IPS-20b (cell line): Measurements from ENCODE around the gene TBC1D24.

Experiments used
- H3K27ac ChIP-seq: one replicate; pipeline ENCODE4 v1.5.1; 2013; ENCODE audit warnings: low read length
- H3K27me3 ChIP-seq: 2 replicates; pipeline ENCODE4 v1.6.1; 2013; ENCODE audit warnings: mild to moderate bottlenecking, low read length, inconsistent platforms; ENCODE audit not compliant: insufficient read depth
- H3K36me3 ChIP-seq: 2 replicates; pipeline ENCODE4 v1.6.1; 2013; ENCODE audit warnings: low read depth, mild to moderate bottlenecking, inconsistent platforms, low read length, moderate library complexity; ENCODE audit not compliant: insufficient read depth
- H3K4me1 ChIP-seq: 2 replicates; pipeline ENCODE4 v1.6.1; 2013; ENCODE audit warnings: mild to moderate bottlenecking, control low read depth, inconsistent platforms, low read length, moderate library complexity; ENCODE audit not compliant: insufficient read depth
- H3K4me3 ChIP-seq: 2 replicates; pipeline ENCODE4 v1.5.1; 2013; ENCODE audit warnings: mild to moderate bottlenecking, low read length, inconsistent platforms
- H3K9ac ChIP-seq: 2 replicates; pipeline ENCODE4 v1.6.1; 2013; ENCODE audit warnings: low read depth, mild to moderate bottlenecking, inconsistent platforms, low read length, moderate library complexity
- H3K9me3 ChIP-seq: 2 replicates; pipeline ENCODE4 v1.6.1; 2013; ENCODE audit warnings: mild to moderate bottlenecking, low read depth, low read length, inconsistent platforms; ENCODE audit not compliant: insufficient read depth

Gene TBC1D24

DNA sequence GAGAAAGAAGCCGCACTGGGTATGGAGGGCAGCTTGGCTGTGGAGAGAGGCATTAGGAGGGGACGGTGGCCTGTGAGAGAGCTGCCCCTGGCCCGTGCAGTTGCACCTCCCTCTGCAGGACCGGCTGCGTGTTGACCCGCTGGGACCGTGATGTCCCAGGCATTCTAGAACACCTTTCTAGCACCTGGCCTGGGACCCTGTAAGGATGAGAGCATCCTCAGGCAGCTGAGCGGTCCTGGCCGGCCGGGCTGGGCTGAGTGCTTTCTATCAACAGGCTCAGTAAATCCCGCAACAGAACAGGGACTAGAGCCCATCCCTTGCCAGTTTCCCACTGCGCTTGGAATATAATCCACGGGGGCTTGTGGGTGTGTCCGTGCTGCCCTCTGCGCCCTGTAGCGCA, 14.7 kb downstream of the TBC1D24 start:
- Histone ChIP-seq H3K27me3 (no peaks in the 10 kb centered on the region), H3K27ac (no peak overlapping the region), H3K4me1 (no peaks in the 10 kb centered on the region), H3K36me3 (no peaks in the 10 kb centered on the region), H3K9ac (no peak overlapping the region), H3K4me3 (no peak overlapping the region), H3K9me3 (no peaks in the 10 kb centered on the region)

DNA sequence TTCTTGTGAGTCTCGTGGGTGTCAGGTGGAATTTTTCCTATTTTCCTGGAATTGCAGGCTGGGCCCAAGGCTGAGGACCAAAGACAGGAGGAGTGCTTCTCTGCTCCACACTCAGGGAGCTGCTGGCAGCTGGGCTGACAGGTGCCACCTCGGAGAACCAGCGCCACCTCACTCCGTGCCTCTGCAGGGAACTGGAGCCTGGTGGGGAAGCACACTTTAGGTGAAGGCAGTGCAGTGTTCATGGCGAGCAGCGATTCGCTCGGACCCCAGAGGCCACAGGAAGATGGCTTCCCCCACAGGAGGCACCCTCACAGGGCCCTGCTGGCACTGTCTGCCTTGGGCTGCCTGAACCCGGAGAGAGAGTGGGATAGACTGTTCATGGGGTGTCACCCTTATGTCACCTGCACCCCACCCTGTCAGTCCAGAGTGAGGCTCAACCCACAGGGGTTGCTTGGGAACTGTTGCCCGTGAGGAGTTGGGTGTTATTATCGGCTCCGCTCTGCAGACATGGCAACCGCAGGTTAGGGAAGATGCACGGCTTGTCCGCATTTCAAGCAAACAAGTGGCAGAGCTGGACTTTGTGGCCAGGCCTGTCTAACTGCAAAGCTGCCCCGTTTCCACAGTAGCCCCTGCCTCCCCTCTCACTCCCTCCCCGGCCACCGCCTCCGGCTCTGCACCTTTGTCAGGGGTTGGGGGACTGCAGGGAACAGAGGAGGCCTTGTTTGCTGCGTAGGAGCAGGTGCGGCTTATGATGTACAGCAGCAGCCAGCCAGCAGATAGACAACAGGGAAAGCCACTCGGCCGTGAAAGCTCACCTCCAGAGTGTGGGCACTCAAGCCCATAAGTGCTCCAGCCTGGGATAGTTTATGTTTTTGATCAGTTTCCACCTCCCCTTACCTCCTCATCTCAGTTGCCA, 15.5 kb downstream of the TBC1D24 start:
- H3K4me3 ChIP-seq: no peak overlapping the region
- no peaks in the 10 kb centered on the region for H3K9me3 ChIP-seq
- H3K27me3 ChIP-seq: no peaks in the 10 kb centered on the region
- H3K9ac ChIP-seq: no peak overlapping the region
- no peaks in the 10 kb centered on the region for H3K36me3 ChIP-seq
- no peaks in the 10 kb centered on the region for H3K4me1 ChIP-seq
- no peak overlapping the region for H3K27ac ChIP-seq

DNA sequence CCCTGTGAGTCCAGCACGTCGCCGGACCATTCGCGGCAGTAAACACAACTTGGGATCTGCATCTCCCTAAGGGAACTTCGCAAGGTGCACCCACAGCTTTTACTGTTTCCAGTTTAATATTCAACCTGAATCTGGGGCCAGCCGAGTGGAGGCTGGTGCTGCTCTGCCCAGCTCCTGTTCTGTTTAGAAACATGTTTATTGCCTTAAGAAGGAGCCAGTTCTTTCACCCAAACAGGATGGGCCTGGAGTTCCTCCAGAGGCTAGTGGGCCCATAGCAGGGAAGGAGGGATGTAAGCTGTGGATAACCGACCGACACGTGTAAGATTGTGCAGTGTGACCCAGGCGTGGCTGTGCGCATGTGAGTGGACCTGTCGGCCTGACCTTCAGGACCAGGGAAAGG, 17.4 kb downstream of the TBC1D24 start:
- no peaks in the 10 kb centered on the region for H3K36me3 ChIP-seq
- no peaks in the 10 kb centered on the region for H3K4me1 ChIP-seq
- H3K27ac ChIP-seq: no peak overlapping the region
- H3K9me3 ChIP-seq: no peaks in the 10 kb centered on the region
- H3K4me3 ChIP-seq: no peak overlapping the region
- no peaks in the 10 kb centered on the region for H3K27me3 ChIP-seq
- H3K9ac ChIP-seq: no peak overlapping the region

DNA sequence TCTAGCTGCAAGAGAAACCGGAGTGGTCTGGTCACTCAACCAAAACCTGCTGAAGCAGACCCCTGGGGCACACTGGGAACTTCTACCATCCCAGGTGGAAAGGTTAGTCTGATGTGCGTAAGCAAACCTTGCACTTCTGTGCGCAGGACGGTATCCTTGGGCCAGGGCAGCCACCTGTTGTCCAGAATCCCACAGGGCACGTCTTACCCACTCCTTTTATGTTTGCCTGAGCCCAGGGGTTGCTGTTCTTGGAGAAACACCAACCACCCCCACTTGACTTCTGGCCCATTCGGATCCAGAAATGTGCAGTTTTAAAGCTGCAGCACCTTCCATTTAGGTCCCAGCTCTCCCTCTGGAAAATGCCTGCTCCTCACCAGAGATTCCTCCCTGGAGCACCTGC, 18.7 kb downstream of the TBC1D24 start:
- no peak overlapping the region for H3K27ac ChIP-seq
- no peaks in the 10 kb centered on the region for H3K9me3 ChIP-seq
- H3K36me3 ChIP-seq: 0 out of 2 replicates have a peak, but pooled peaks cover 6% of the 10 kb centered on the region
- no peak overlapping the region for H3K4me3 ChIP-seq
- no peaks in the 10 kb centered on the region for H3K4me1 ChIP-seq
- no peak overlapping the region for H3K9ac ChIP-seq
- H3K27me3 ChIP-seq: no peaks in the 10 kb centered on the region

DNA sequence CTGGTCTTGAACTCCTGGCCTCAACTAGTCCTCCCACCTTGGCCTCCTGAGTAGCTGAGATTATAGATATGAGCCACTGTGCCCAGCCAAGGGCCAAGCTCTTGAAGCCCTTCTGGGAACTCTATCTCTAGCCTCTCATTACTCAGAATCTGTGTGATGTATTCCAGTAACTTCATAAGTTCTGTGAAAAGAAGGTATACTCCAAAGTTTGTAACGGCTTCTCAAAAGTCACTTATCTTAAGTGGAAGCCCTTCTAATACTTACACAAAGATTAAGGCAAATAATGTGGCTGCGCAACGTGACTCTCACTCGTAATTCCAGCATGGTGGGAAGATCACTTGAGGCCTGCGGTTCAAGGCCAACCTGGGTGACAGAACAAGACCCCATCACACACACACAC, 19.7 kb downstream of the TBC1D24 start:
- H3K27me3 ChIP-seq: no peaks in the 10 kb centered on the region
- H3K4me3 ChIP-seq: no peak overlapping the region
- no peak overlapping the region for H3K9ac ChIP-seq
- H3K36me3 ChIP-seq: 0 out of 2 replicates have a peak, but pooled peaks cover 6% of the 10 kb centered on the region
- no peaks in the 10 kb centered on the region for H3K4me1 ChIP-seq
- no peak overlapping the region for H3K27ac ChIP-seq
- H3K9me3 ChIP-seq: no peaks in the 10 kb centered on the region

DNA sequence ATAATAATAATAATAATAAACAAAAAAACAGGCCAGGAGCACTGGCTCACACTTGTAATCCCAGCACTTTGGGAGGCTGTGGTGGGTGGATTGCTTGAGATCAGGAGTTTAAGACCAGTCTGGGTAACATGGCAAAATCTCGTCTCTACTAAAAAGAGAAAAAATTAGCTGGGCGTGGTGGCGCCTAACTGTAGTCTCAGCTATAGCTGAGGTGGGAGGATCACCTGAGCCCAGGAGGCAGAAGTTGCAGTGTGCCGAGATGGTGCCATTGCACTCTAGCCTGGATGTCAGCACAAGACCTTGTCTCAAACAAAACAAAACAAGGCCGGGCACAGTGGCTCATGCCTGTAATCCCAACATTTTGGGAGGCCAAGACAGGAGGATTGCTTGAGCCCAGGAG, 20.1 kb downstream of the TBC1D24 start:
- Histone ChIP-seq H3K9me3 (no peaks in the 10 kb centered on the region), H3K9ac (no peak overlapping the region), H3K4me1 (no peaks in the 10 kb centered on the region), H3K27ac (no peak overlapping the region), H3K36me3 (0 out of 2 replicates have a peak, but pooled peaks cover 6% of the 10 kb centered on the region), H3K4me3 (no peak overlapping the region), H3K27me3 (no peaks in the 10 kb centered on the region)

DNA sequence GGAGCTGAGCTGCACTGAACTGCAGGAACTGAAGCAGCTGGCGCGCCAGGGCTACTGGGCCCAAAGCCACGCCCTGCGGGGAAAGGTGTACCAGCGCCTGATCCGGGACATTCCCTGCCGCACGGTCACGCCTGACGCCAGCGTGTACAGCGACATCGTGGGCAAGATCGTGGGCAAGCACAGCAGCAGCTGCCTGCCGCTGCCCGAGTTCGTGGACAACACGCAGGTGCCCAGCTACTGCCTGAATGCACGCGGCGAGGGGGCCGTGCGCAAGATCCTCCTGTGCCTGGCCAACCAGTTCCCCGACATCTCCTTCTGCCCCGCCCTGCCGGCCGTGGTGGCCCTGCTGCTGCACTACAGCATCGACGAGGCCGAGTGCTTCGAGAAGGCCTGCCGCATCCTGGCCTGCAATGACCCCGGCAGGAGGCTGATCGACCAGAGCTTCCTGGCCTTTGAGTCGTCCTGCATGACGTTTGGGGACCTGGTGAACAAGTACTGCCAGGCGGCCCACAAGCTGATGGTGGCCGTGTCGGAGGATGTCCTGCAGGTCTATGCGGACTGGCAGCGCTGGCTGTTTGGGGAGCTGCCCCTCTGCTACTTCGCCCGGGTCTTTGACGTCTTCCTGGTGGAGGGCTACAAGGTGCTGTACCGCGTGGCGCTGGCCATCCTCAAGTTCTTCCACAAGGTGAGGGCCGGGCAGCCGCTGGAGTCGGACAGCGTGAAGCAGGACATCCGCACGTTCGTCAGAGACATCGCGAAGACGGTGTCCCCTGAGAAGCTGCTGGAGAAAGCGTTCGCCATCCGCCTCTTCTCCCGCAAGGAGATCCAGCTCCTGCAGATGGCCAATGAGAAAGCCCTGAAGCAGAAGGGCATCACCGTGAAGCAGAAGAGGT, 21.5 kb downstream of the TBC1D24 start:
- Histone ChIP-seq H3K27ac (no peak overlapping the region), H3K4me3 (no peak overlapping the region), H3K36me3 (0 out of 2 replicates have a peak, but pooled peaks cover 6% of the 10 kb centered on the region), H3K4me1 (no peaks in the 10 kb centered on the region), H3K9ac (no peak overlapping the region), H3K9me3 (no peaks in the 10 kb centered on the region), H3K27me3 (no peaks in the 10 kb centered on the region)

DNA sequence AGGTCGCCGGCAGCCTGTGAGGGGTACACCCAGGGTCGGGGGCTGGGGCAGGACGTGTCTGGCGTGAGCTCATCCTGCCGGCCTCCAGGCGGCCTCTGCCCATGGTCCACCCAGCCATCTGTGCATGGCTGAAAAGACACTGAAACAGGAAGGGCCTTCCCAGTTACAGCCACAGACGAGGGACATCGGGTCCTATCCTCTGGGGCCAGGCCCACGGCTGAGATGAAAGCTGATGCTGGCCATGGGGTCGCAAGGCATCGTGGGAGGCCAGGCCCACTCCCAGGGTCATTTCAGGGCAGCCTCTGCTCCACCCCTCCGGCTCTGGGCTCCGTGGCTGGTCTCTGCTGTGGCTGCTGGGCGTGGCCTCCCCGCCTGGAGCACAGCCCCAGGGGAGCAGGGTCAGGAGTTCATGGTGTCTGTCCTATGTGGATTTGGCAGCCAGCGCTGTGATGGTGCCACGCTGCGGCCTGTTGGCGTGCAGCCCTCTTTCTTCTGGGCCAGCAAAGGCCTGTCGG, 22.2 kb downstream of the TBC1D24 start:
- Histone ChIP-seq H3K9ac (no peak overlapping the region), H3K4me3 (no peak overlapping the region), H3K9me3 (no peaks in the 10 kb centered on the region), H3K27ac (no peak overlapping the region), H3K27me3 (no peaks in the 10 kb centered on the region), H3K4me1 (peaks cover 4% of the 10 kb centered on the region; the same call in 1 of the 2 replicates), H3K36me3 (0 out of 2 replicates have a peak, but pooled peaks cover 6% of the 10 kb centered on the region)

DNA sequence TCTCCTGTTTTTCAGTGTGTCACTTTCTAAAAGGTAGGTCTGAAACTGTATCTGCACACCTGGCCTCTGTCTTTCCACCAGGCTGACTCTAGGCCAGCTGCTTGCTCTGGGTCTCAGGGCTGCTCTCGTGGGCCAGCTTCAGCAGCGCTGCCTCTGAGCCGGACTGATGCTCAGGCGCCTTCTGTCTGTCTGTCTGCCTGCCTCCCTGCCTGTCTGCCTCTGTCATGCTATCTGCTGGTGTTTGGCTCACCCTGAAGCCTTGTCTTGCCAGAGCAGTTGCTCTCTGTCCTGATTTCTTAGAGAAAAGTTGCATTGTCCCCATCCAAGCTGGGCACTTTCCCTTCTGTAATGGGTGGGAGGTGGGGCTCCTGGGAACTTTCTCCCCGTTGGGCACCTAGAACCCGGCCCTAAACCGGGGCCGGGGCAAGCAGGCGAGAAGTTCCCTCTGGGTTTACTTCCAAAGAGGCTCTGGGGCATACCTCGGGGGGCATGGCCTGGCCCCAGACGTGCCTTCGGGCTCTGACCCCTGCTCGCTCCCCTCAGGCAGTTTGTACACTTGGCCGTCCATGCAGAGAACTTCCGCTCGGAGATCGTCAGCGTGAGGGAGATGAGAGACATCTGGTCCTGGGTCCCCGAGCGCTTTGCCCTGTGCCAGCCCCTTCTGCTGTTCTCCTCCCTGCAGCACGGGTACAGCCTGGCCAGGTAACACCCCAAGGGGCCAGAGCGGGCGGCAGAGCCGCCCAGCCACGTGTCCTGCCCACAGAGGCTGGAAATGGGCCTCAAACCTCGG, 23.0 kb downstream of the TBC1D24 start:
- Histone ChIP-seq H3K27me3 (no peaks in the 10 kb centered on the region), H3K9ac (no peak overlapping the region), H3K9me3 (no peaks in the 10 kb centered on the region), H3K4me3 (no peak overlapping the region), H3K36me3 (0 out of 2 replicates have a peak, but pooled peaks cover 6% of the 10 kb centered on the region), H3K4me1 (peaks cover 4% of the 10 kb centered on the region; the same call in 1 of the 2 replicates), H3K27ac (no peak overlapping the region)

DNA sequence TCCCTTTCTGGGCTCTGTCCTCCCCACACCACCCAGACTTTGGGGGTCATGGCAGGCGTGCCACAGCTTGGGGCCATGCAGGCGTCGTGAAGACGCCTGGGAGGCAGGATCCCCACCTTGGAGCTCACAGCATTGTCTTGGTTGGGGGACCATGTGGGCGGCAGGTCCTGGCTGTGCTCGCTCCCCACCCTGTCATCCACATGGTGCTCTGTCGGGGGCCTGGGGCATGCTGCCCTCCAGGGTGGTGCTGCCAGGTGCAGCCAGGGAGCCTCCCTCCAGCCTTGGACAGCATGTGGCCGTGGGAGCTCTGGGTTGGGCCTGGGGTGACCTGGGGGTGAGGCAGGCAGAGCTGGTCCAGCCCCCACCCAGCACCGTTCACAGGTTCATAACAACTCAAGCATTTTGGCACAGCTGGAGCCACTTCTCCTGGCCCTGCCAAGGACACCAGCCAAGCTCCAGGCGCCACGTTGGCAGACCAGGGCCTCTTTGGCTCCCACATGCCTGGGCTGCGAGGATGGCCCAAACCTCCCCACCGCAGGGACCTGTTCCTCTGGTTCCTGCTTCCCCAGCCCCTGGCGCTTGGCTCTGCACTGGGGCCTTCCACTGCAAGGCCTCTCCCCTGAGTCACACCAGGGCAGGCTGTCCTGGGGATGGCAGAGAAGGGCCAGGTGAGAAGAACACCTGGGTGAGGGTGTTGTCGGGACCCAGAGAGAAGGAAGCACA, 23.8 kb downstream of the TBC1D24 start:
- no peaks in the 10 kb centered on the region for H3K9me3 ChIP-seq
- no peaks in the 10 kb centered on the region for H3K27me3 ChIP-seq
- H3K36me3 ChIP-seq: 0 out of 2 replicates have a peak, but pooled peaks cover 6% of the 10 kb centered on the region
- no peak overlapping the region for H3K4me3 ChIP-seq
- peaks cover 4% of the 10 kb centered on the region; the same call in 1 of the 2 replicates for H3K4me1 ChIP-seq
- no peak overlapping the region for H3K9ac ChIP-seq
- H3K27ac ChIP-seq: no peak overlapping the region
